Right lobe of liver (tissue), 4 donors: ENCODE measurements around the gene SCTR.

Experiments used
- POLR2A ChIP-seq: fragments of 450-650 bp; IDR thresholded peaks from one replicate; pipeline ENCODE4 v1.6.1; 2017; ENCODE audit warnings: antibody characterized with exemption, mild to moderate bottlenecking
- TF ChIP-seq, protein P1 (sequence below), 4 donors: fragments of 200-600 bp in 3 of 4; fragments of 450-650 bp in 1 of 4; IDR thresholded peaks; one replicate each; pipeline versions ENCODE4 v1.5.1 to v1.8.0; 2016 to 2022; ENCODE audit warnings: antibody characterized with exemption in 4 of 4, mild to moderate bottlenecking in 2 of 4
- donor health status: DM: no; HTN: no; CAD: no.
- donor health status: DM: no; HTN: no; CAD: no.
- donor health status: DM: no; HTN: yes; CAD: no.

DNA sequence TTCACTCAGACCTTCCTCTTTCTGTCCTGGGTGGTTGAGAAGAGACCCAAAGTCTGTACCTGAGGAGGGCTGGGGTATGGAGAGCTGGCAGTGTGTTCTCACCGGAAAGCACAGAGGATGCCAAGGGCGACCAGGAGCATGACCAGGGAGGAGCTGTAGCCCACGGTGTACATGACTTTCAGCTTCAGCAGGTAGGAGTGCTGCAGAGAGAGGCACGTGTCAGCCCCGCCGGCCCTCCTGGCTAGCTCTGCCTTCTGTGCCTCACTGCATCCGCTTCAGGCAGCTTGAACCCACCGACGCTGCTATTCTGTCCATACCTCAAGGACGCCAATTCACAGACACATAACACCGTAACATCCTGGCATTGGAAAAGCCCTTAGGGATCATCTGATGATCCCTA lies 58.6 kb downstream of the SCTR start:
- TF ChIP-seq, protein P1, sequence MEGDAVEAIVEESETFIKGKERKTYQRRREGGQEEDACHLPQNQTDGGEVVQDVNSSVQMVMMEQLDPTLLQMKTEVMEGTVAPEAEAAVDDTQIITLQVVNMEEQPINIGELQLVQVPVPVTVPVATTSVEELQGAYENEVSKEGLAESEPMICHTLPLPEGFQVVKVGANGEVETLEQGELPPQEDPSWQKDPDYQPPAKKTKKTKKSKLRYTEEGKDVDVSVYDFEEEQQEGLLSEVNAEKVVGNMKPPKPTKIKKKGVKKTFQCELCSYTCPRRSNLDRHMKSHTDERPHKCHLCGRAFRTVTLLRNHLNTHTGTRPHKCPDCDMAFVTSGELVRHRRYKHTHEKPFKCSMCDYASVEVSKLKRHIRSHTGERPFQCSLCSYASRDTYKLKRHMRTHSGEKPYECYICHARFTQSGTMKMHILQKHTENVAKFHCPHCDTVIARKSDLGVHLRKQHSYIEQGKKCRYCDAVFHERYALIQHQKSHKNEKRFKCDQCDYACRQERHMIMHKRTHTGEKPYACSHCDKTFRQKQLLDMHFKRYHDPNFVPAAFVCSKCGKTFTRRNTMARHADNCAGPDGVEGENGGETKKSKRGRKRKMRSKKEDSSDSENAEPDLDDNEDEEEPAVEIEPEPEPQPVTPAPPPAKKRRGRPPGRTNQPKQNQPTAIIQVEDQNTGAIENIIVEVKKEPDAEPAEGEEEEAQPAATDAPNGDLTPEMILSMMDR (IDR thresholded peaks at IDR 0.05): no peak
- no peak for TF ChIP-seq POLR2A
